H9 (cell line): Measurements from ENCODE around the gene KIAA0753. TPM values are rescaled to one million over a fixed set of nuclear protein-coding genes. Genes with fewer than 3 reads are reported as not detected.

Experiments
- DNase-seq: peaks from one replicate; pipeline ENCODE4 v3.0.0-alpha.2; 2017
- H2AFZ ChIP-seq: one replicate; pipeline ENCODE4 v1.6.1; 2013; ENCODE audit warnings: mild to moderate bottlenecking, low read length, control low read depth, moderate library complexity
- H2AK5ac ChIP-seq: 2 replicates; pipeline ENCODE4 v1.6.1; 2013; ENCODE audit warnings: low read length, control low read depth, mixed read lengths; ENCODE audit not compliant: insufficient read length
- H2BK120ac ChIP-seq: one replicate; pipeline ENCODE4 v1.6.1; 2013; ENCODE audit warnings: low read depth, mild to moderate bottlenecking, low read length, control low read depth, inconsistent platforms; ENCODE audit not compliant: poor library complexity, severe bottlenecking
- H2BK12ac ChIP-seq: 2 replicates; pipeline ENCODE4 v1.6.1; 2013; ENCODE audit warnings: low read length, control low read depth, mixed read lengths, low read depth; ENCODE audit not compliant: insufficient read length
- H2BK15ac ChIP-seq: 2 replicates; pipeline ENCODE4 v1.6.1; 2013; ENCODE audit warnings: low read depth, low read length, control low read depth
- H2BK20ac ChIP-seq: one replicate; pipeline ENCODE4 v1.6.1; 2013; ENCODE audit warnings: low read depth, mild to moderate bottlenecking, low read length, control low read depth, inconsistent platforms; ENCODE audit not compliant: poor library complexity, severe bottlenecking
- H2BK5ac ChIP-seq: 2 replicates; pipeline ENCODE4 v1.6.1; 2013; ENCODE audit warnings: low read length, control low read depth, mixed read lengths; ENCODE audit not compliant: insufficient read length
- H3K14ac ChIP-seq: 2 replicates; pipeline ENCODE4 v1.6.1; 2013; ENCODE audit warnings: low read length, control low read depth; ENCODE audit not compliant: insufficient read depth
- H3K18ac ChIP-seq: 2 replicates; pipeline ENCODE4 v1.6.1; 2013; ENCODE audit warnings: low read depth, mild to moderate bottlenecking, mixed read lengths, low read length, control low read depth; ENCODE audit not compliant: insufficient read length
- H3K23ac ChIP-seq: 2 replicates; pipeline ENCODE4 v1.6.1; 2013; ENCODE audit warnings: low read length, control low read depth, mixed read lengths, low read depth; ENCODE audit not compliant: insufficient read length
- H3K23me2 ChIP-seq: 2 replicates; pipeline ENCODE4 v1.6.1; 2013; ENCODE audit warnings: low read depth, mild to moderate bottlenecking, mixed read lengths, low read length, control low read depth; ENCODE audit not compliant: insufficient read length, poor library complexity, severe bottlenecking
- H3K27ac ChIP-seq: 2 replicates; pipeline ENCODE4 v1.5.1; 2013; ENCODE audit warnings: low read length, control low read depth, mixed read lengths, low read depth; ENCODE audit not compliant: insufficient read length
- H3K27me3 ChIP-seq: 2 replicates; pipeline ENCODE4 v1.6.1; 2013; ENCODE audit warnings: low read length, control low read depth, inconsistent platforms; ENCODE audit not compliant: insufficient read depth
- H3K4ac ChIP-seq: 2 replicates; pipeline ENCODE4 v1.6.1; 2013; ENCODE audit warnings: low read depth, mild to moderate bottlenecking, control low read depth, inconsistent platforms, low read length, moderate library complexity
- H3K4me1 ChIP-seq: 2 replicates; pipeline ENCODE4 v1.6.1; 2013; ENCODE audit warnings: low read length, control low read depth, inconsistent platforms; ENCODE audit not compliant: insufficient read depth
- H3K4me2 ChIP-seq: 2 replicates; pipeline ENCODE4 v1.6.1; 2013; ENCODE audit warnings: low read length, control low read depth, mixed read lengths; ENCODE audit not compliant: insufficient read length, insufficient read depth
- H3K56ac ChIP-seq: 2 replicates; pipeline ENCODE4 v1.6.1; 2013; ENCODE audit warnings: low read depth, mild to moderate bottlenecking, mixed read lengths, low read length, control low read depth; ENCODE audit not compliant: insufficient read length
- H3K79me1 ChIP-seq: 2 replicates; pipeline ENCODE4 v1.6.1; 2013; ENCODE audit warnings: low read depth, mild to moderate bottlenecking, moderate library complexity, low read length, control low read depth, inconsistent platforms; ENCODE audit not compliant: insufficient read depth, poor library complexity, severe bottlenecking
- H3K79me2 ChIP-seq: 2 replicates; pipeline ENCODE4 v1.6.1; 2013; ENCODE audit warnings: low read length, control low read depth, inconsistent platforms; ENCODE audit not compliant: insufficient read depth
- H3K9ac ChIP-seq: 2 replicates; pipeline ENCODE4 v1.6.1; 2013; ENCODE audit warnings: low read length, control low read depth, mixed read lengths; ENCODE audit not compliant: insufficient read length; ENCODE audit errors: extremely low read depth
- H3K9me3 ChIP-seq: one replicate; pipeline ENCODE4 v1.6.1; 2013; ENCODE audit warnings: low read depth, low read length, inconsistent platforms; ENCODE audit not compliant: control insufficient read depth
- H3T11ph ChIP-seq: one replicate; pipeline ENCODE4 v1.6.1; 2013; ENCODE audit warnings: mild to moderate bottlenecking, low read length, control low read depth, inconsistent platforms
- H4K20me1 ChIP-seq: one replicate; pipeline ENCODE4 v1.6.1; 2013; ENCODE audit not compliant: control insufficient read depth, insufficient read length, insufficient read depth
- H4K5ac ChIP-seq: 2 replicates; pipeline ENCODE4 v1.6.1; 2013; ENCODE audit warnings: low read depth, mild to moderate bottlenecking, mixed read lengths, low read length, control low read depth; ENCODE audit not compliant: insufficient read length
- H4K8ac ChIP-seq: replicated peaks from 2 replicates; pipeline ENCODE4 v1.6.1; 2013; ENCODE audit warnings: low read length, control low read depth, mixed read lengths, low read depth; ENCODE audit not compliant: insufficient read length
- H4K91ac ChIP-seq: 2 replicates; pipeline ENCODE4 v1.6.1; 2013; ENCODE audit warnings: low read depth, mild to moderate bottlenecking, moderate library complexity, mixed read lengths, low read length, control low read depth; ENCODE audit not compliant: insufficient read length
- H3K27ac Mint-ChIP-seq, 3 experiments: 2 replicates in 2 of 3; 3 replicates in 1 of 3; pipeline ENCODE4 v1.8.0; 2020 to 2021; ENCODE audit warnings: mixed read lengths in 3 of 3, mild to moderate bottlenecking in 1 of 3, moderate library complexity in 1 of 3
- H3K27me3 Mint-ChIP-seq: 2 replicates; pipeline ENCODE4 v1.8.0; 2021; ENCODE audit warnings: low read depth, mild to moderate bottlenecking, moderate library complexity, mixed read lengths
- H3K36me3 Mint-ChIP-seq, 3 experiments: 2 replicates in 2 of 3; 3 replicates in 1 of 3; pipeline ENCODE4 v1.8.0; 2020 to 2021; ENCODE audit warnings: low read depth in 3 of 3, mixed read lengths in 3 of 3; ENCODE audit not compliant: insufficient read depth in 1 of 3
- H3K4me1 Mint-ChIP-seq, 2 experiments: 2 replicates each; pipeline ENCODE4 v1.8.0; 2020; ENCODE audit warnings: mixed read lengths in 2 of 2
- H3K4me3 Mint-ChIP-seq, 2 experiments: 2 replicates in 1 of 2; 3 replicates in 1 of 2; pipeline ENCODE4 v1.8.0; 2020 to 2021; ENCODE audit warnings: mild to moderate bottlenecking in 2 of 2, mixed read lengths in 2 of 2, moderate library complexity in 1 of 2
- H3K9me3 Mint-ChIP-seq, 2 experiments: 2 replicates in 1 of 2; 3 replicates in 1 of 2; pipeline ENCODE4 v1.8.0; 2020; ENCODE audit warnings: mild to moderate bottlenecking in 2 of 2, mixed read lengths in 2 of 2, moderate library complexity in 1 of 2
- WGBS: extraction: QIAGEN DNeasy Blood & Tissue Kit; methylation state at CpG from one replicate; pipeline ENCODE4 v1.1.7; 2013; ENCODE audit warnings: missing lambda C conversion rate, low lambda C conversion rate, mixed read lengths; ENCODE audit not compliant: insufficient read length; ENCODE audit errors: extremely low coverage; 5-methylcytosine and 5-hydroxymethylcytosine counted together
- total RNA-seq: library from RNA; stranded (reverse); gene quantifications from 2 replicates; pipeline ENCODE4 v1.2.1, GENCODE V29; 2021
- TF ChIP-seq, protein P1 (sequence below): fragments of 200-600 bp; sonication (generic); conservative IDR thresholded peaks from 3 replicates; pipeline ENCODE4 v1.8.0; 2021; ENCODE audit warnings: antibody characterized with exemption, mild to moderate bottlenecking

Gene KIAA0753
- total RNA-seq, 1 experiment from 2014 or later = 37.2 TPM

DNA sequence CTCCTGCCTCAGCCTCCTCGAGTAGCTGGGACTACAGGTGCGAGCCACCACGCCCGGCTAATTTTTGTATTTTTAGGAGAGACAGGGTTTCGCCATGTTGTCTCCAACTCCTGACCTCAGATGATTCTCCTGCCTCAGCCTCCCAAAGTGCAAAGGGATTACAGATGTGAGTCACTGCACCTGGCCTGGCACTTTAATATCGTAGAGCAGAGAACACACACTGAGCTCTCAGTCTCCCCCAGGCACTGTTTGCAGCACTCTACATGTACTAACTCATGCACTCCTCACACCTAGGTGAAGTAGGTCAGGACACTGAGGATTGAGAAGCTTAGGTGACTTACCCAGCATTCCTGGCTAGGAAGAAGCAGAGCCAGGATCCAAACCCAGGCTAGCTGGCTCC lies 26.0 kb upstream of the KIAA0753 start:
- H3K27me3 ChIP-seq = peaks cover 4% of the 10 kb centered on the region
- no peak overlapping the region for H2BK120ac ChIP-seq
- peaks cover 58% of the 10 kb centered on the region for H3K27me3 Mint-ChIP-seq
- H3K79me2 ChIP-seq = no peaks in the 10 kb centered on the region
- H3K9me3 Mint-ChIP-seq = no peaks in the 10 kb centered on the region
- no peak overlapping the region for H3K4me3 Mint-ChIP-seq
- H3K79me1 ChIP-seq = no peaks in the 10 kb centered on the region
- no peak overlapping the region for H2BK15ac ChIP-seq
- H3K36me3 Mint-ChIP-seq = no peaks in the 10 kb centered on the region
- H2BK12ac ChIP-seq = no peak overlapping the region
- no peak overlapping the region for H3K27ac ChIP-seq
- peaks cover 0 to 4% of the 10 kb centered on the region in 2 experiments; a peak in 1 of 4 replicates for H3K4me1 Mint-ChIP-seq
- H4K91ac ChIP-seq = no peak overlapping the region
- no peaks in the 10 kb centered on the region for H3K9me3 ChIP-seq
- H3K9ac ChIP-seq = no peak overlapping the region
- H2BK20ac ChIP-seq = no peak overlapping the region
- peak; percentile 18 for DNase-seq
- no peak overlapping the region for H3K14ac ChIP-seq
- H3K27ac Mint-ChIP-seq = no peak overlapping the region
- H3K23ac ChIP-seq = no peak overlapping the region
- H3K18ac ChIP-seq = no peak overlapping the region
- H2AFZ ChIP-seq = no peak overlapping the region
- TF ChIP-seq, protein P1, sequence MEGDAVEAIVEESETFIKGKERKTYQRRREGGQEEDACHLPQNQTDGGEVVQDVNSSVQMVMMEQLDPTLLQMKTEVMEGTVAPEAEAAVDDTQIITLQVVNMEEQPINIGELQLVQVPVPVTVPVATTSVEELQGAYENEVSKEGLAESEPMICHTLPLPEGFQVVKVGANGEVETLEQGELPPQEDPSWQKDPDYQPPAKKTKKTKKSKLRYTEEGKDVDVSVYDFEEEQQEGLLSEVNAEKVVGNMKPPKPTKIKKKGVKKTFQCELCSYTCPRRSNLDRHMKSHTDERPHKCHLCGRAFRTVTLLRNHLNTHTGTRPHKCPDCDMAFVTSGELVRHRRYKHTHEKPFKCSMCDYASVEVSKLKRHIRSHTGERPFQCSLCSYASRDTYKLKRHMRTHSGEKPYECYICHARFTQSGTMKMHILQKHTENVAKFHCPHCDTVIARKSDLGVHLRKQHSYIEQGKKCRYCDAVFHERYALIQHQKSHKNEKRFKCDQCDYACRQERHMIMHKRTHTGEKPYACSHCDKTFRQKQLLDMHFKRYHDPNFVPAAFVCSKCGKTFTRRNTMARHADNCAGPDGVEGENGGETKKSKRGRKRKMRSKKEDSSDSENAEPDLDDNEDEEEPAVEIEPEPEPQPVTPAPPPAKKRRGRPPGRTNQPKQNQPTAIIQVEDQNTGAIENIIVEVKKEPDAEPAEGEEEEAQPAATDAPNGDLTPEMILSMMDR = no peak
- H3T11ph ChIP-seq = no peak overlapping the region
- H2AK5ac ChIP-seq = no peak overlapping the region
- WGBS = no CpG with 5 or more reads among the region's 6 CpGs
- no peaks in the 10 kb centered on the region for H4K20me1 ChIP-seq
- no peak overlapping the region for H4K5ac ChIP-seq
- H3K4me1 ChIP-seq = no peaks in the 10 kb centered on the region
- no peak overlapping the region for H3K4me2 ChIP-seq
- no peaks in the 10 kb centered on the region for H3K23me2 ChIP-seq
- no peak overlapping the region for H3K4ac ChIP-seq
- H3K56ac ChIP-seq = no peak overlapping the region
- H2BK5ac ChIP-seq = no peak overlapping the region
- no peak overlapping the region for H4K8ac ChIP-seq
